Measurements from ENCODE around the gene MX2. TPM values are rescaled to one million over a fixed set of nuclear protein-coding genes. Genes with fewer than 3 reads are reported as not detected.
"Not testable (repeated sequence)": the region's sequence is repeated elsewhere in the genome, so short reads cannot be mapped to it uniquely, and the experiment has no call there.

Gene MX2, protein sequence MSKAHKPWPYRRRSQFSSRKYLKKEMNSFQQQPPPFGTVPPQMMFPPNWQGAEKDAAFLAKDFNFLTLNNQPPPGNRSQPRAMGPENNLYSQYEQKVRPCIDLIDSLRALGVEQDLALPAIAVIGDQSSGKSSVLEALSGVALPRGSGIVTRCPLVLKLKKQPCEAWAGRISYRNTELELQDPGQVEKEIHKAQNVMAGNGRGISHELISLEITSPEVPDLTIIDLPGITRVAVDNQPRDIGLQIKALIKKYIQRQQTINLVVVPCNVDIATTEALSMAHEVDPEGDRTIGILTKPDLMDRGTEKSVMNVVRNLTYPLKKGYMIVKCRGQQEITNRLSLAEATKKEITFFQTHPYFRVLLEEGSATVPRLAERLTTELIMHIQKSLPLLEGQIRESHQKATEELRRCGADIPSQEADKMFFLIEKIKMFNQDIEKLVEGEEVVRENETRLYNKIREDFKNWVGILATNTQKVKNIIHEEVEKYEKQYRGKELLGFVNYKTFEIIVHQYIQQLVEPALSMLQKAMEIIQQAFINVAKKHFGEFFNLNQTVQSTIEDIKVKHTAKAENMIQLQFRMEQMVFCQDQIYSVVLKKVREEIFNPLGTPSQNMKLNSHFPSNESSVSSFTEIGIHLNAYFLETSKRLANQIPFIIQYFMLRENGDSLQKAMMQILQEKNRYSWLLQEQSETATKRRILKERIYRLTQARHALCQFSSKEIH
- total RNA-seq = 10 to 100 TPM in 1 of 9 donors, 1 to 10 TPM in 7, under 1 TPM in 1; 0.44 to 31.3 (median 4.8) TPM
- 10 to 100 TPM in 1 of 3 donors, 1 to 10 TPM in 2; 3.1 to 10.4 (median 4.7) TPM for polyA plus RNA-seq
- long read RNA-seq, donor 1 = 0 reads
- long read RNA-seq, donor 2 = 0 reads
- long read RNA-seq, donor 3 = 0 reads
- long read RNA-seq, donor 4, partial matches to known transcripts = 0 of 2 reads
- long read RNA-seq, donor 4, other reads (novel, unspliced or antisense) = 1 of 2 reads
- long read RNA-seq, donor 5, partial matches to known transcripts = 1 of 2 reads
- long read RNA-seq, donor 5, other reads (novel, unspliced or antisense) = 0 of 2 reads
- long read RNA-seq, donor 6 = 0 reads
- long read RNA-seq, donor 7 = 0 reads
- long read RNA-seq, donor 8 = 0 reads
- long read RNA-seq, donor 9 = 0 reads
- long read RNA-seq, donor 10 = 0 reads

DNA sequence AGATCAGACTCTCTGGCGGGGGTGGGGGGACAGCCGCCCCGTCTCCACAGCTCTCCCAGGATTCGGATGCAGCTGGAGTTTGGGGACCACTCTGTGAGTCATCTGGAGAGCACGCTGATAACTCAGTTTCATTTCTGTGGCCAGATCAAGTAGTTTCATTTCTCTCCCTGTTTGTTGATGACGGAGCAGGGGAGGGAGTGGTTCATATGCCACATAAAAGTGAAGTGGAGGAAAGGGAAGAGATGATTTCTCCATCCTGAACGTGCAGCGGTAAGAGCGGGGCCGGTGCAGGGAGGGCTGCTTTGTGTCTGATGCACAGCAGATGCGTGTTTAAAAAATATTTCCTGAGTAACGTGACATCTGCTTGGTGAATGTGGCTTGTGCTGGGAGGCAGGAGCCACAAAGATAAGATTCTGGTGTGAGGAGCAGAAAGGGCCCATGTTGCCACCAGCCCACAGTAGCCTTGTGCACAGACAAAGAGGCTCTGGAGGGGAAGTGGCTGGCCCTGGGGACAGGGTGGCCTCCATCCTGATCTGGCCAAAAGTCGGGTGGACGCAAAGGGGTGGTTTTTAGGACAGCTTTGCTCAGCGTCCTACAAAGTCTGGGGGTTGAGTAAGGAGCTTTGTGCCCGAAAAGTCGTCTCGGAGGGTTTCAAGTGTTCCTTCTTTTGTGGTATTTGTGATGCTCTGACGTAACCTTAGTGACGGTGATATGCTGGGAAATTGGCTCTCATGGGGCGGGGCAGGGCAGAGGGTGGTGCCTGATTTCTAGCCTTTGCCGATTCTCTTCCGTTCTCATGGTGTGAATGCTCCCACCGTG is at the start of gene MX2:
Gene MX2, plus strand, starts transcription at position 242 of the 819 bp plus-strand sequence. CDS start 14,880 bp downstream, outside the sequence.
- Histone ChIP-seq H3K27ac (peak within 1 kb of the TSS in 4 of 5 donors; percentile 48 to 91 (median 62)), H3K27me3 (no peaks in the 10 kb centered on the region), H3K9me3 (replicated peaks in 1 of 3) (no peaks in the 10 kb centered on the region), H3K36me3 (replicated peaks in 1 of 2) (no peaks in the 10 kb centered on the region), H3K4me3 (peak within 1 kb of the TSS in 1 of 4 donors; percentile 37), H3K4me1 (replicated peaks in 1 of 2) (no peaks in the 10 kb centered on the region)
- peak; percentile 18 to 66 (median 44) for DNase-seq
- intact Hi-C loops (cut with DNase I) = no loop called here
- TF ChIP-seq, protein P1, sequence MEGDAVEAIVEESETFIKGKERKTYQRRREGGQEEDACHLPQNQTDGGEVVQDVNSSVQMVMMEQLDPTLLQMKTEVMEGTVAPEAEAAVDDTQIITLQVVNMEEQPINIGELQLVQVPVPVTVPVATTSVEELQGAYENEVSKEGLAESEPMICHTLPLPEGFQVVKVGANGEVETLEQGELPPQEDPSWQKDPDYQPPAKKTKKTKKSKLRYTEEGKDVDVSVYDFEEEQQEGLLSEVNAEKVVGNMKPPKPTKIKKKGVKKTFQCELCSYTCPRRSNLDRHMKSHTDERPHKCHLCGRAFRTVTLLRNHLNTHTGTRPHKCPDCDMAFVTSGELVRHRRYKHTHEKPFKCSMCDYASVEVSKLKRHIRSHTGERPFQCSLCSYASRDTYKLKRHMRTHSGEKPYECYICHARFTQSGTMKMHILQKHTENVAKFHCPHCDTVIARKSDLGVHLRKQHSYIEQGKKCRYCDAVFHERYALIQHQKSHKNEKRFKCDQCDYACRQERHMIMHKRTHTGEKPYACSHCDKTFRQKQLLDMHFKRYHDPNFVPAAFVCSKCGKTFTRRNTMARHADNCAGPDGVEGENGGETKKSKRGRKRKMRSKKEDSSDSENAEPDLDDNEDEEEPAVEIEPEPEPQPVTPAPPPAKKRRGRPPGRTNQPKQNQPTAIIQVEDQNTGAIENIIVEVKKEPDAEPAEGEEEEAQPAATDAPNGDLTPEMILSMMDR (IDR thresholded peaks at IDR 0.05) = no peak
- peak in 1 of 2 donors; percentile 14 for TF ChIP-seq POLR2A (IDR thresholded peaks at IDR 0.05)
- WGBS, 4 donors = 45 to 64% (median 50%) methylated on average over 14 to 24 of the region's 24 CpGs

DNA sequence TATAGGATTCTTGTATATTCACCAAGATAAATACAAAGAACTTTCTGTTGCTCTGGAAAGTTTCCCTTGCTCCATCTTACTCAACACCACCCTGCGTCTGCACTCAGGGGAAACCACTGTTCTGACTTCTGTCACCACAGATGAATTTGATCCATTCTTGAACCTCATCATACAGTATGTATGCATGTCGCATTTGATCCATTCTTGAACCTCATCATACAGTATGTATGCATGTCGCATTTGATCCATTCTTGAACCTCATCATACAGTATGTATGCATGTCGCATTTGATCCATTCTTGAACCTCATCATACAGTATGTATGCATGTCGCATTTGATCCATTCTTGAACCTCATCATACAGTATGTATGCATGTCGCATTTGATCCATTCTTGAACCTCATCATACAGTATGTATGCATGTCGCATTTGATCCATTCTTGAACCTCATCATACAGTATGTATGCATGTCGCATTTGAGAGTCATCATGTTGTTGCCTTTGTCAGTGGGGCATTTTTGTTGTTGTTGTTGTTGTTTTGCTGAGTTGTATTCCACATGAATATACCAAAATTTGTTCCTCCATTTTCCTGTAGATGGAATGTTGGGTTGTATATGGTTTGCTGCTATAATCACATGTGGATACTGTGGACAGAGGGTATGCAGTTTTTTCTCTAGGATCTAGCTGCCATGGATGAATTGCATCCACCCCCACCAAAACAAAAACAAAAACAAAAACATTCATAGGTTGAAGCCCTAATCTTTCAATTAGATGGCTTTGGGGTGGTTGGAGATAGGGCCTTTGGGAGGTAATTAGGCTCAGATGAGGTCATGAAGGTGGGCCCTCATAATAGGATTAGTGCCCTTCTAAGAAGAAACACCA is 48.3 kb upstream of the MX2 start:
- H3K27ac ChIP-seq; H3K4me1 ChIP-seq (replicated peaks in 1 of 2); DNase-seq; H3K36me3 ChIP-seq (replicated peaks in 1 of 2); intact Hi-C loops (cut with DNase I); H3K4me3 ChIP-seq; H3K9me3 ChIP-seq (replicated peaks in 1 of 3): not testable (repeated sequence)
- peaks cover 23% of the 10 kb centered on the region for H3K27me3 ChIP-seq
- 89 to 93% (median 91%) methylated on average over 4 to 6 of the region's 8 CpGs for whole genome bisulfite sequencing, 4 donors

DNA sequence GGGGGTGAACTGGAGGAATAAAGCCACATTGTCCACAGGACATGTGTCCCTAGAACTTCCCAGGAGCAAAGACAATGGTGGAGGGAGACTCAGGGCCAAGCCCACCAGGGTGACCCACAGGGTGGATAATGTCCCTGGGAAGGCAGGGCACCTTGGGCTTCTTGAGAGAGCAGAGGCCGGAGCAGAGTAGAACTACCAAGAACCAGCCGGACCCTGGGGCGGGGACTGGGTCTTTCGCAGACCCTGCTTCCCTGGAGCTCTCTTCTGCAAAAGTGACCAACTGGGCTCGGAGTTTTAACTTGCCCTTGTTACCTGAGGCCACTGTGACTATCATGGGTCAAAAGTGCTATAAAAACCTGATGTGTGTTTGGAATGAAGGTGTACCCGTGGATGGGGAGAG is 46.1 kb upstream of the MX2 start:
- WGBS, 4 donors = 67 to 94% (median 90%) methylated on average over 1 to 6 of the region's 6 CpGs
- Histone ChIP-seq H3K4me3 (no peak overlapping the region), H3K36me3 (replicated peaks in 1 of 2) (no peaks in the 10 kb centered on the region), H3K9me3 (replicated peaks in 1 of 3) (no peaks in the 10 kb centered on the region), H3K27ac (no peak overlapping the region), H3K4me1 (replicated peaks in 1 of 2) (no peaks in the 10 kb centered on the region), H3K27me3 (peaks cover 17% of the 10 kb centered on the region)
- intact Hi-C loops (cut with DNase I) = no loop called here
- TF ChIP-seq POLR2A (IDR thresholded peaks at IDR 0.05) = no peak
- DNase-seq = no peak

DNA sequence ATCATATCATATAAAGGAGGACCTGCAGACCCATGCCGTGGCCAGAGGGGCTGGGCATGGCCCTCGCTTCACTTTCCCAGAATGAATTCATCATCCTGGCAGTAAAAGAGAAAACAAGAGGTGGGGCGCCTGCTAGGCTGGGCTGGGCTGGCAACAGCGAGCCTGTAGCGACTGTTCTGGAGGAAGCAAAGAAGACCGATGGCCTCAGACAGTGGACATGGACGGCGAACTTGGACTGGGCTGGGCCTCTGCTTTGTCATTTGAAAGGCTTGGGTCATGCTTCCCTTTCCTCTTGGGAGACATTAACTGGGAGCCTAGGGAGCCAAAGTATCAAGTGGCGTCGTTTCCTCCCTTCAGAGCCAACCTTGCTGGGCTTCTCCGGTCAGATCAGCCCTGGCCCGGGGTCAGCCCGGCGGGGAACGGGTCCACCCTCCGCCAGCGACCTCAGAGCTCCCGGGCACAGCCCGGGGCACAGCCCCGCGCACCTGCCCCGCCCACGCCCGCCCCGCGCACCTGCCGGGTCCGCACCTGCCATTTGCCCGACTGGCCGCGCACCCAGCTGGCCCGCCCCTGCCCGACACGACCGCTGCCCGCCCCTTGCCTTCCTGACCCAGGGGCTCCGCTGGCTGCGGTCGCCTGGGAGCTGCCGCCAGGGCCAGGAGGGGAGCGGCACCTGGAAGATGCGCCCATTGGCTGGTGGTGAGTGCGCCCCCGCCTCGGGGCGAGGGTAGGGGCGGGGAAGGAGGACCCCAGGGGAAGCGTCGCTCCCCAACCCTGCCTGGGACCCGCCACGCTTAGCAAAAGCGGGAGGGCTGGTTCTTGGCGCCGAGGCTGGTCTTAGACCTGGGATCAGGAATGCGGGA is 45.4 kb upstream of the MX2 start, which contains the start of gene FAM3B:
Gene FAM3B, plus strand, starts transcription at position 602 of the 863 bp plus-strand sequence. Its CDS starts 79 bp downstream, at position 681.
- no peaks in the 10 kb centered on the region for H3K9me3 ChIP-seq (replicated peaks in 1 of 3)
- H3K4me1 ChIP-seq (replicated peaks in 1 of 2) = no peaks in the 10 kb centered on the region
- WGBS, 4 donors = 11 to 57% (median 31%) methylated on average over 5 to 55 of the region's 55 CpGs
- DNase-seq = no peak
- TF ChIP-seq, protein P1 (IDR thresholded peaks at IDR 0.05) = no peak
- H3K27me3 ChIP-seq = peaks cover 17% of the 10 kb centered on the region
- intact Hi-C loops (cut with DNase I) = no loop called here
- no peak within 1 kb of the TSS for H3K27ac ChIP-seq
- peak within 1 kb of the TSS in 1 of 4 donors; percentile 21 for H3K4me3 ChIP-seq
- H3K36me3 ChIP-seq (replicated peaks in 1 of 2) = no peaks in the 10 kb centered on the region

Data from adrenal gland (tissue), 19 donors.